Femur (tissue), 1 donor: ENCODE results near the gene PPIL6.
"Not testable (repeated sequence)": the region's sequence is repeated elsewhere in the genome, so short reads cannot be mapped to it uniquely, and the experiment has no call there.

Experiments used
- DNase-seq: peaks from one replicate; pipeline ENCODE4 v3.0.0-alpha.2; 2017

The PPIL6 gene

DNA sequence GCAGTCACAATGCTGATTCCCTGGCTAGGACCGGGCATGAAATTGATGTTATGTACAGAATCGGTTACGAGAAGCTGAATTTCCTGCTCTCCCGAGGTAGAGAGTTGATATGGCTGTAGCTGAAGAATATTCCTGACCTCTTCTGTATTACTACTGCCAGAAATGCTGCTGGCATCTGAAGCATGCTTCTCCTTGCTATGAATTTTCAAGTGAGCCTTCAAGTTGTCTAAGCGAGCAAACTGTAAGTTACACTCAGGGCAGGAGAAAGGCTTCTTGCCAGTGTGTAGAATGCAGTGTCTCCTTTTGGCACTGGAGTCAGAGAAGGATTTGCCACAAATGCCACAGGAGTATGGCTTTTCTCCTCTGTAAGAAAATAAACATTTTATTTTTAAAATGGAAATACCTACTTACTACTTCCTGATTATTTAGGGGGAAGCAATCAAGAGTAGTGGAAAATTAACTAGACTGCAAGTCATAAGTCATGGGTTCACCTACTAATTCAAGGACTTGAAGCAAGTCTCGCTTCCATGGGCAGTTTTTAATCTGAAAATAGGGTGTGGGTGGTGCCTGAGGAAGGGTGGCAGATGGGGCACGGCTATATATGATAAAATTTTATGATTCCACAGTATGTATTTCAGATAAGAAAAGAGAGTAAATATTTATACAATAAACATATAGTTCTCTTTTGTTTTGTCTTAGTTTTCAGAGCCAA is 25.9 kb upstream of the PPIL6 start:
- no peak for DNase-seq

DNA sequence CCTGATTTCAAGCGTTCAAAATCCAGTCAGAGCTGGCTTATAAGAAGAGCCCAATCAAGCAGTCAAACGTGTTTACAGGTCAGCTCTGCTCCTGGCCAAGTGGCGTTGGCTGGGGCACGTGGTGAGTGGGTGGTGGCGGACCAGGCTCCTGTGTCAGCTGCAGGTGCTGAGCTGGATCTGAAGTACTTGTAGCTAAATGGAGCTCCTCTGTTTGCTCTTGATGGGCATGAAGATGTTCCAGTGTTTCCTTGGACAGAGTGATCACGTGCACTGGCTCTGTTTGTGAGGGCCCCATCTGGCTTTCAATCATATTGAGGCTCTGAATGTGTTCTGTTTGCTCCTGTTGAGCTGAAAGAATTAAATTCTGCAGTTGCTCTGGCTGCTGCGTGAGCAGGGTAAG is 25.3 kb upstream of the PPIL6 start:
- no peak for DNase-seq

DNA sequence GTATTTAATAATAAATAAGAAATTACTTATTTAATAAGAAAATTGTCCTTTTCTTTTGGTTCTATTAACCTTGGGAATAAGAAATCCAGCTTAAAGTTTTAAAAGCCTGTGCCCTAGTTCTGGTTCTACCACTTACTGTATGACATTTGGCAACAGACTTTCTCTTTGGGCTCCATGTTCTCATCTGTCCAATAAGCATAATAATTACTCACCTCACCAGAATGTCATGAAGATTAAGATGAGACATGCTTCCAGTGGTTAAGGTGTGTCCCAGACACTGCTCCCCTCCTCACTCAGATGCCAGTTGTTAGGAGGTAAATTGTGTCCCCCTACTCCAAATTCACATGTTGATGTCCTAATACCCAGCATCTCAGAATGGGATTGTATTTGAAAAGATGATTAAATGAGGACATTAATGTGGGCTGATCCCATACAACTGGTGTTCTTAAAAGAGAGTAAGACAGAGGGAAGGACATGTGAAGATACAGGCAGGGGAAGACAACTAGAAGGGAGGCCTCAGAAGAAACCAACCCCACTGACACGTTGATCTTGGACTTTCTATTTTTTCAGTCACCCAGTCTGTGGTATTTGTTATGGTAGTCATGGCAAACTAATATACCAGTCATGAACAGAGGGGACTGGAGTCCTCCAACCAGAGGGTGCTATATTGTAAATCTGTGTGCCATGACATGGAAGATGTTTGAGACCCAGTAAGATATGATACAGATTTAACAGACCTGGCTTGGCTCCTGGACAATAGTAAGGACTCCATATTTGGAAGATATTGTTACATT is 21.5 kb upstream of the PPIL6 start:
- no peak for DNase-seq

DNA sequence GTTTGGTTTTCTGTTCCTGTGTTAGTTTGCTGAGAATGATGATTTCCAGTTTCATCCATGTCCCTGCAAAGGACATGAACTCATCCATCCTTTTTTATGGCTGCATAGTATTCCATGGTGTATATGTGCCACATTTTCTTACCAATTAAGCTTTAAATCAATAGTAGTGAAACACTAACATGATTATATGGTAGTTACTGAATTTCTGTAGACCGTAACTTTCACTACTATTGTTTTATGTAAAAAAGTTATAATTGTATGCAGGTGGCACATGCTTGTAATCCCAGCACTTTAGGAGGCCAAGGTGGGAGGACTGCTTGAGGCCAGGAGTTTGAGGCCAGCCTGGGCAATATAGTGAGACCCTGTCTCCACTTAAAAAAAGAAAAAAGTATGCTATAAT is 20.8 kb upstream of the PPIL6 start:
- DNase-seq: not testable (repeated sequence)

GRCh38 chr6:109460161-109460829 is 19.9 kb upstream of the PPIL6 start:
- no peak for DNase-seq

DNA sequence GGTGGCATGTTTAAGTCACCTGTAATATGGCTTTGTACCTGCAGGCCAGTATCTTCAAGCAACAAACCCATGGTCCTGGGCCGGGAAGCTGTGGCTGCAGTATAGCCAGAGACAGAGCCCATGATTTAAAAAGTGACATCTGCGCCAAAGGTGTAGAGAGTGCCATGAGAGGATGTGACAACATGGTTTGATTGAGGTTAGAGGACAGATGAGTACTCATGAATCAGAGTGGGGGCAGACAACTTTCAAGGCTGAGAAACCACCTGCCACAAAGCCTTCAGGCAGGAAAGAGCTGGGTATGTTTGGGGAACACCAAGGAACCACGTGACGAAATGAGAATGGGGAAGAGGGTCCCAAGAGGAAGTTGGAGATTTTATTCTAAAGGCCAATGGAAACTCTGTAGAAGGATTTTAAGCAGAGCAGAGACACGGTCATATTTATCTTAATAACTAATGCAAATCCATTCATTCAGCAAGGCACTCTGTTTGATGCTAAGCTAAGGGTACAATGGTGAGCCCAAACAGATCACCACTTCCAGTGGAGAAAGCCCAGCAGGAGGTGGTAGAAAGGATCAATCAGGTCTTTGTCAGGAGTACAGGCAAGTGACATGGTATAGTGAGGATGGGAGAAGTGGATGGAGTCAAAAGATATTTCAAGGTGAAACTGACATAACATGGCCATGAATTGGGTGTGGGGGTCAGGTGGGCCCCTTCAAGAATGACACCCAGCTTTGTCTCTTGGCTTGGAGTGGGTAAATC is 18.5 kb upstream of the PPIL6 start:
- no peak for DNase-seq

DNA sequence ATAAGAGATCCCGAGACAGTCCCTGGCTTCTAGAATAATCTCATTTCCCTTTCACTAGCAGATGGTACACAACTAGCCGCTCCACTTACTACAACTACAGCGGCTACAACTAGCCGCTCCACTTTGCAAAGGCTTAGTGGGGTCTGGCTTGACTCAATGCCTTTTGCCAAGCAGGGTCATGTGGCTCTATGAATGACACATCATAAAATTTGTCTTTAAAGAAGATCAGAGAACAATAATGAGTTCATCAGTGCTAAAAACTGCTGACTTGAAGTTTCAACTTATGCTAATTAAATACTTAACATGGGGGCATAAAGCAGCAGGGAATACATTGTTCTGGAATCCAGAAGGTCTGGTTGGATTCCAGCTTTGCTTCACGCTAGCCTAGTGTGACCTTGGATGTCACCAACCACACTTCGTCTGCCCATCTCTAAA is 17.2 kb upstream of the PPIL6 start:
- DNase-seq: no peak

DNA sequence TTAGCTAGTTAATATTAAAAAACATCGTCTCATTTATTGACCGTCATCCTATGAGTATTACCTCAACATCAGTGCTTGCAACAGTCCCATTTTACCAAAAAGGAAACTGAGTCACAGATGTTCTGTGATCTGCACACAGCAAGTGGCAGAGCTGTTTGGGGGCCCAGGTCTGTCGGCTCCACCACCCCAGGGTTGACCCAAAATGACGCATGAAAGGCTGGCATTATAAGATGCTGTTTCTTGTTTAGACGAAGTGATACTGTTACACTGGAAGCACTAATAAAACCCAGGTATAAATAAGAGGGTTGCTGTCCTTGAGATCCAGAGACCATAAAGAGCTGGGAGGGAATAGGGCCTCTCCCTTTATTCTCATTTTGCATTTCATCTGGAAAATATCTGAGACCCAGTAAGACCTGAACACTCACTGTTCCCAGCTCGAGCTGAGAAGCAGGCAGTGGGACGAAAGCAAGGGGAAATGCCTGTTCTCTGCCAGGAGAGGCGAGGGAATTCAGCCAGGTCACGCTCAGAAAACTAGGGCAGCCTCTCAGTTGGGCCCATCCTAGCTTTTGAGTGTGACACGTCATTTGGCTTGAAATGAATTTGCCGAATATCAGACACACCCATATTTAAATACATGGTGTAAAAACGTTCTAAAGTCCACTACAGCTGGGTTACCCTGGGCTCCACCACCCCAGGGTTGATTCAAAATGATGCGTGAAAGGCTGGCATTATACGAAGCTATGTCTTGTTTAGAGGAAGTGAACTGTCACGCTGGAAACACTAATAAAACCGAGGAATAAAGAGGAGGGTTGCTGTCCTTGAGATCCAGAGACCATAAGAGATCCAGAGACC is 16.5 kb upstream of the PPIL6 start:
- peak; percentile 84 for DNase-seq

- no peak for DNase-seq
Measured at GRCh38 chr6:109456111-109456583, 15.7 kb upstream of the PPIL6 start.

GRCh38 chr6:109455437-109456110 is 15.1 kb upstream of the PPIL6 start, which contains the start of gene MICAL1:
Gene MICAL1, minus strand, starts transcription at chr6:109455772. Its CDS starts 1,576 bp downstream, at chr6:109454196.
- DNase-seq: peak; percentile 82

GRCh38 chr6:109454496-109455436 is 14.3 kb upstream of the PPIL6 start:
- DNase-seq: peak; percentile 73

- DNase-seq: peak; percentile 73
Measured at GRCh38 chr6:109453594-109454495, 13.4 kb upstream of the PPIL6 start.

GRCh38 chr6:109453156-109453555 is 12.7 kb upstream of the PPIL6 start:
- DNase-seq: no peak

DNA sequence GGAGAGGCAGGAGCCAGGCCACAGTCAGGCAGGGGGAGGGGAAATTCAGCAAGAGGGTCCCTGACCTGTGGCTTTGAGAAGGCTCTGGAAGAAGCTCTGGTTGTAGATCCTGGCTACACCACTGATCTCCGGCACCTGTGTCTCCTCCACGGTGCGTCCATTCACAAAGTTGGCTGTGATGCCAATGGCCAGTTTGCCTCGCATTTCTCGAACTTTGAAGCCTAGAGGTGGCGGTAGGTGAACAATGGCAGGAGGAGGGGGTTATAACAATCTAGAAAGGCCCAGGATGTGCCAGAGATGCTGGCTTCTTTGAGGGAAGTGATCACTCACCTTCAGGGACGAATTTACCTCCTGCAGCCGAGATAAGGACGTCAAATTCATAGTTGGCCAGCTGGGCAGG is 11.8 kb upstream of the PPIL6 start:
- no peak for DNase-seq

DNA sequence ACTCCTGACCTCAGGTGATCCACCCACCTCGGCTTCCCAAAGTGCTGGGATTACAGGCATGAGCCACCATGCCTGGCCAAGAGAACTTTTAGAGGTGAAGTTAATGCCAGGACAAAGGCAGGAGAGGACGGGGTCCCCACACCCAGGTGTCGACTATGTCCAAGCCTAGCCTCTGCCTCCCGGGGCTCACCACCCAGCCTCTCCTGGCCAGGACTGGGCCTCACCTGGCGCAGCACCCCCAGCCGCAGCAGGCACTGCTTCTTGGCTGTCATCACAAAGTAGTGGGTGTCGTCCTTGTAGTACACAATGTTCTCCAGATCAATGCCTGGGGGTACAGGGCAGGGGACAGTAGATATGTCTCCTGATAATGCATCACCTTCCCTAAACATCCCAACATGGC is 10.9 kb upstream of the PPIL6 start:
- no peak for DNase-seq

DNA sequence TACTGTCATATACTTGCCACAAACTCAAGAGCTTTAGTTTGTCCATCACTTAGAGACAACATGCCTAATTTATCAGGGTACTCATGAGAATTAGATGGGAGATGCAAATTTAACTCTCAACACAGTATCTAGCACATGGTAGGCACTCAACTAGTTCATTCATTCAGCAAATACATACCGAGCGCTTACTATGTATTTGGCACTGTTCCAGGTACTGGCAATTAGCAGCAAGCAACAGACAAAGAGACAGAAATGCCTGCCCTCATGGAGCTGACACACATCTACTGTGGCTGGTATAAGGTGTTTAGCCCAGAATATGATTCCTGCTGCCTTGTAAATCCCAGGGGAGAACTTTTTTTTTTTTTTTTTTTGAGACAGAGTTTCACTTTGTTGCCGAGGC is 10.4 kb upstream of the PPIL6 start:
- DNase-seq: no peak

- DNase-seq: no peak
Measured at GRCh38 chr6:109449795-109450673, 9.6 kb upstream of the PPIL6 start.
